Measurements from ENCODE around the gene SLC2A1.

DNA sequence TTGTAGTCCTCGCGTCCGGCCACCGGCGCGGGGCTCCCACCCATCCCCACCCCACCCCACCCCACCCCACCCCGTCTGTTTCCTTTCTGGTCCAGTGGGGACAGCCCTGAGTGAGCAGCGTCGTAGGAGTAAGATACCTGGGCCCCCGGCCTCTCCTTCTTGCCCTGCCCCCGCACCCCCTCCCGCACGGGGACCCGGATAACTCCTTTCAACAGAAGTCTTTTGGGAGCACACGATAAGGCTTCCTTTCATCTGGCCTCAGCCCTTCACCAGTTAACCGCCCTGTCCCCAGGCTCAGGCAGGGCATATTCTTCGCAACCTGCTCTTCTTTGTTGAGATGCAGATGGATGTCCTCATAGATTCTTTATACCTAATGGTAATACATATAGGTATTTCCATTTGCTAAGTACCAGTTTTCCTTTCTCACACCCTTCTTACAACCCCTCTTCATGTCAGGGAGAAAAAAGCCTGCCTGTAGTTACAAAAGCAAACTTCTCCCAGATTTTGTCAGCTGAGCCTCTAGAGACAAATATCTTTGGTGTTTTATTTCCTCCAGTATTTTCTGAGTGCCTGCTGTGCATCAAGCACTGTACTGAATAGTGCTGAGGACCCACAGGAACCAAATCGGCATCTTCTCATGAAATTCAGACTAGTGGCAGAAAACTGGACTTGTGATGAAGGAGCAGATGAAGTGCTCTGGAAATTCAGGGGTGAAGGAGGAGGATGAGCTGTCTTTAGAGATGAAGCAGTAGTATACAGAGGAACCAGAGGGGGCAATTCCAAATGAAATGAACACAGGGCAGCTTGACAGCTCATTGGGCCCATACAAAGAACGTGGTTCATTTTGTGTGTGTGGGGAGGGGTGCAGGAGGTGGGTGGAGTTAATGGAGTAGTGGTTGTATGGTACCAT, 33.6 kb downstream of the SLC2A1 start:
- TF ChIP-seq POLR2A (IDR thresholded peaks at IDR 0.05) (no peak), CTCF (IDR thresholded peaks at IDR 0.05) (no peak), POLR2AphosphoS5 (IDR thresholded peaks at IDR 0.05) (no peak), EP300 (IDR thresholded peaks at IDR 0.05) (no peak)

Data from stomach (tissue), 4 donors.